GM12878 (cell line): ENCODE measurements around the gene LCMT1. TPM values are rescaled to one million over a fixed set of nuclear protein-coding genes. Genes with fewer than 3 reads are reported as not detected.

Experiments
- ATAC-seq: fragments of 200-7000 bp; cut with Tn5 transposase; 3 replicates; pipeline ENCODE4 v1.9.1; 2020; ENCODE audit warnings: mild to moderate bottlenecking, moderate library complexity
- BruUV-seq: library from RNA; stranded (reverse); fragments of 400-500 nt; replicated peaks from 2 replicates; lab custom pipeline; 2021; lab: Mats Ljungman, UMichigan
- CTCF ChIA-PET: fragments of 300-600 bp; sonication (Branson Sonifier 250); formaldehyde crosslinking; extraction: SDS; loops from one replicate; lab custom pipeline; 2021; ENCODE audit warnings: inconsistent platforms; lab: Yijun Ruan, JAX
- POLR2A ChIA-PET: fragments of 350-600 bp; formaldehyde crosslinking; extraction: SDS; loops from one replicate; lab custom pipeline; 2021; ENCODE audit warnings: inconsistent platforms; lab: Charles Lee
- RAD21 ChIA-PET: fragments of 300-600 bp; sonication (Branson Sonifier 250); formaldehyde crosslinking; loops from one replicate; lab custom pipeline; 2023; ENCODE audit warnings: antibody characterized with exemption; ENCODE audit not compliant: unreplicated experiment; lab: Charles Lee
- SMC1A ChIA-PET: fragments of 300-600 bp; sonication (Branson Sonifier 250); formaldehyde crosslinking; loops from one replicate; lab custom pipeline; 2023; ENCODE audit not compliant: unreplicated experiment, uncharacterized antibody; lab: Charles Lee
- DNase-seq: peaks from one replicate; pipeline ENCODE4 v3.0.0-alpha.2; 2011; ENCODE audit warnings: low read depth, low spot score
- FAIRE-seq: peaks from 3 replicates; lab custom pipeline; 2011; peaks lifted over from hg19 to GRCh38; lab: Jason Lieb, UNC
- H2AFZ ChIP-seq: 2 replicates; pipeline ENCODE4 v1.6.0; 2011; ENCODE audit warnings: low read depth, low read length, control low read depth; ENCODE audit not compliant: control insufficient read depth
- H3K27ac ChIP-seq: 2 replicates; pipeline ENCODE4 v1.5.1; 2011; ENCODE audit warnings: control low read depth; ENCODE audit not compliant: control insufficient read depth, insufficient read depth
- H3K27me3 ChIP-seq, 2 experiments: replicated peaks in 1 of 2; 2 replicates each; pipeline versions ENCODE4 v1.6.0 to v1.6.1; 2011; ENCODE audit warnings: low read length in 1 of 2; ENCODE audit not compliant: control insufficient read depth in 2 of 2, insufficient read depth in 2 of 2
- H3K36me3 ChIP-seq, 2 experiments: 2 replicates each; pipeline ENCODE4 v1.5.1; 2011; ENCODE audit warnings: low read length in 1 of 2; ENCODE audit not compliant: control insufficient read depth in 2 of 2, insufficient read depth in 2 of 2
- H3K4me1 ChIP-seq: 2 replicates; pipeline ENCODE4 v1.6.1; 2011; ENCODE audit warnings: mild to moderate bottlenecking, low read length, moderate library complexity, mixed read lengths; ENCODE audit not compliant: control insufficient read depth, insufficient read depth
- H3K4me2 ChIP-seq: 2 replicates; pipeline ENCODE4 v1.6.0; 2011; ENCODE audit warnings: control low read depth; ENCODE audit not compliant: control insufficient read depth, insufficient read depth
- H3K4me3 ChIP-seq: fragments of 200-600 bp; sonication (generic); 2 replicates; pipeline ENCODE4 v1.5.1; 2016
- H3K79me2 ChIP-seq: 2 replicates; pipeline ENCODE4 v1.6.0; 2011; ENCODE audit warnings: low read length; ENCODE audit not compliant: control insufficient read depth, insufficient read depth
- H3K9ac ChIP-seq: 2 replicates; pipeline ENCODE4 v1.8.0; 2011; ENCODE audit warnings: low read length, control low read depth, mixed read lengths; ENCODE audit not compliant: control insufficient read depth, insufficient read depth
- H3K9me3 ChIP-seq: replicated peaks from 3 replicates; pipeline ENCODE4 v1.5.1; 2011; ENCODE audit warnings: mild to moderate bottlenecking, low read length; ENCODE audit not compliant: control insufficient read depth, insufficient read depth
- H4K20me1 ChIP-seq: 2 replicates; pipeline ENCODE4 v1.6.0; 2011; ENCODE audit not compliant: control insufficient read depth, insufficient read depth
- CREB1 ChIP-seq: IDR thresholded peaks from 2 replicates; pipeline ENCODE4 v1.6.1; 2012; ENCODE audit warnings: low read depth, mild to moderate bottlenecking, inconsistent platforms
- MEF2A ChIP-seq: IDR thresholded peaks from 2 replicates; pipeline ENCODE4 v1.6.1; 2011; ENCODE audit warnings: low read depth, mild to moderate bottlenecking, low read length, moderate library complexity; ENCODE audit not compliant: insufficient read depth
- MLLT1 ChIP-seq: fragments of 450-650 bp; IDR thresholded peaks from 2 replicates; pipeline ENCODE4 v1.6.1; 2016; ENCODE audit warnings: mild to moderate bottlenecking
- NFIC ChIP-seq: IDR thresholded peaks from 2 replicates; pipeline ENCODE4 v1.6.1; 2012; ENCODE audit warnings: low read depth, mild to moderate bottlenecking, inconsistent platforms, low read length, moderate library complexity
- NR2C1 ChIP-seq: fragments of 450-650 bp; IDR thresholded peaks from 2 replicates; pipeline ENCODE4 v1.6.1; 2017; ENCODE audit warnings: antibody characterized with exemption, mild to moderate bottlenecking, moderate library complexity
- PKNOX1 ChIP-seq: fragments of 450-650 bp; IDR thresholded peaks from 2 replicates; pipeline ENCODE4 v1.6.1; 2016; ENCODE audit warnings: mild to moderate bottlenecking
- RAD21 ChIP-seq: IDR thresholded peaks from 2 replicates; pipeline ENCODE4 v1.6.1; 2011; ENCODE audit warnings: mild to moderate bottlenecking, low read depth, low read length, moderate library complexity; ENCODE audit not compliant: insufficient read depth
- RUNX3 ChIP-seq: IDR thresholded peaks from 2 replicates; pipeline ENCODE4 v1.6.1; 2012; ENCODE audit warnings: low read length, inconsistent platforms
- SKIL ChIP-seq: fragments of 450-650 bp; IDR thresholded peaks from 2 replicates; pipeline ENCODE4 v1.6.1; 2017; ENCODE audit warnings: mild to moderate bottlenecking, low read depth, inconsistent platforms; ENCODE audit not compliant: poor library complexity, severe bottlenecking
- TARDBP ChIP-seq: IDR thresholded peaks from 2 replicates; pipeline ENCODE4 v1.6.1; 2016; ENCODE audit warnings: borderline replicate concordance
- TCF3 ChIP-seq: IDR thresholded peaks from 2 replicates; pipeline ENCODE4 v1.6.1; 2012; ENCODE audit warnings: low read depth, mild to moderate bottlenecking, low read length, borderline replicate concordance; ENCODE audit not compliant: insufficient read depth
- ZBTB40 ChIP-seq: fragments of 450-650 bp; IDR thresholded peaks from 2 replicates; pipeline ENCODE4 v1.6.1; 2016; ENCODE audit warnings: mild to moderate bottlenecking, moderate library complexity, borderline replicate concordance
- WGBS: methylation state at CpG from one replicate; pipeline ENCODE4 v1.1.6; 2016; ENCODE audit warnings: low lambda C conversion rate; ENCODE audit not compliant: insufficient replicate concordance, insufficient coverage; ENCODE audit errors: missing lambda C conversion rate; 5-methylcytosine and 5-hydroxymethylcytosine counted together
- in situ Hi-C: fragments of 300-500 bp; cut with MboI; formaldehyde crosslinking; loops from 9 replicates; pipeline ENCODE4 v1.14.3; 2018; ENCODE audit warnings: mixed read lengths
- intact Hi-C: fragments of 100-400 bp; cut with micrococcal nuclease; formaldehyde crosslinking; loops from one replicate; pipeline ENCODE4 v1.14.2; 2022; ENCODE audit not compliant: unreplicated experiment
- polyA plus RNA-seq, 11 experiments: library from polyadenylated mRNA; depleted of rRNA in 4 of 11; unstranded in 6 of 11; stranded (reverse) in 5 of 11; fragments of >200 nt; fragmentation: Nextera tagmentation in 4 of 11; fragmentation: Illumina TruSeq in 1 of 11; extraction: Ambion mirVana in 4 of 11; extraction: Trizol in 1 of 11; gene quantifications; 1 replicate in 1 of 11; 2 replicates in 10 of 11; pipeline versions ENCODE4 v1.2.1 to v1.2.3, GENCODE V29; 2011 to 2016; ENCODE audit warnings: inconsistent platforms in 2 of 11, missing spikeins in 2 of 11, low read depth in 1 of 11
- total RNA-seq, 4 experiments: library from RNA; depleted of rRNA in 3 of 4; stranded (reverse); fragments of >200 nt in 3 of 4; fragmentation: Illumina TruSeq in 1 of 4; extraction: Trizol in 1 of 4; gene quantifications; 2 replicates each; pipeline versions ENCODE4 v1.2.1 to v1.2.3, GENCODE V29; 2013 to 2021

LCMT1 gene
- total and polyA plus RNA-seq, 10 of the 15 experiments (the other 5 are each of a cell fraction or from before 2014, with no cell fraction given) = 19.7 to 51.2 (median 32.6) TPM

GRCh38 chr16:25093208-25094061 is 18.1 kb upstream of the LCMT1 start:
- Histone ChIP-seq H4K20me1 (no peaks in the 10 kb centered on the region), H3K79me2 (no peaks in the 10 kb centered on the region), H3K36me3 (no peaks in the 10 kb centered on the region), H3K4me2 (peak overlapping the region; percentile 77), H3K9ac (no peak overlapping the region; the same call in 1 of the 2 replicates), H3K4me1 (peaks cover 23% of the 10 kb centered on the region), H3K27ac (peak overlapping the region; percentile 69), H3K27me3 (no peaks in the 10 kb centered on the region), H3K9me3 (no peaks in the 10 kb centered on the region), H2AFZ (peak overlapping the region; percentile 42), H3K4me3 (peak overlapping the region; percentile 37; the same call in 1 of the 2 replicates)
- in situ Hi-C loops = no loop called here
- DNase-seq (no peak), ATAC-seq (peak; percentile 80), FAIRE-seq (peak; percentile 98)
- WGBS = 26% methylated on average over 10 of the region's 10 CpGs
- SMC1A ChIA-PET = interaction anchor here (0.9 to 1.3 kb wide), 5 partner anchors 8 to 129 kb away, joined by 3 to 6 read pairs (median 4); no protein-coding TSS in a partner anchor
- POLR2A ChIA-PET = interaction anchor here (0.5 to 1.0 kb wide), 2 partner anchors 14 to 194 kb away, joined by 3 read pairs; no protein-coding TSS in a partner anchor
- TF ChIP-seq NR2C1 (no peak), RAD21 (no peak), TCF3 (no peak), CREB1 (0 out of 2 replicates have a peak, but pooled peaks have one; percentile 11), TARDBP (no peak), NFIC (peak; percentile 60), PKNOX1 (peak; percentile 70), SKIL (no peak), ZBTB40 (peak; percentile 67), MEF2A (0 out of 2 replicates have a peak, but pooled peaks have one; percentile 4), MLLT1 (peak; percentile 12; the same call in 1 of the 2 replicates), RUNX3 (peak; percentile 73)
- no TSS peak for BruUV-seq
- RAD21 ChIA-PET = no interaction called here
- CTCF ChIA-PET = no interaction called here
- intact Hi-C loops = no loop called here
